ENCODE data around the gene PRKAG3.

PRKAG3 gene

DNA sequence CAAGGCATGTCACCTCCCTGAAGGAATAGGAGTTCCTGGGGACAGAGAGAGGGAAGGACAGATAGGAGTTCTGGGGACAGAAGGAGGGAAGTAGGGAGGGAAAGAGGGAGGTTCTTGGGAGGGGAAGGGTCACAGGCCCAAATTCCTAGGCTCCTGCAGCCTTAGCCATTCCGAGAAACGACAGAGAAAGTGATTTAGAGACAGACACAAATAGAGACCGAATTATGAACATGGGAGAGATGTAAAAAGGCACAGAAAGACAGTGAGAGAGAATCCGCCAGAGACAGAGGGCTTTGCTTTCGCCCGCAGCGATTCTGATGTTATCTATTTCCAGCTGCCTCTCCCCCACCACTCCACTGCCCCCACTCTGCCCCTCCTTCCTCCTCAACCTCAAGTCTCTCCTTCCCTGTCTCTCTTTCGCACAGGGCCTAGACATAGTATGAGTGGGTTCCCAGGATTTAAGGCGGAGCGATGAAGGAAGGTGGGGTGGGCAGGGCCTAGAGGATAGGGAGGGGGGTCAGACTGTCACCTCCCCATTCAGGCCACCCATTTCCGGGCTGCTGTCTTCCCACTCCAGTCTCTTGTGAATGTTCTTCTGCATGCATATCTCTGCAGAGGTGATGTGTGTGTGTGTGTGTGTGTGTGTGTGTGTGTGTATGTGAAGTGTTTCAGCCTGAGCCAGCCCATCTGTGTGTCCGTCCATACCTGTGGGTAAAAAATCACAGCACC lies 24.7 kb upstream of the PRKAG3 start:
- TF ChIP-seq RAD21 (IDR thresholded peaks at IDR 0.05; ENCODE audit: low read depth) (no peak), ZBTB7A (IDR thresholded peaks at IDR 0.05; ENCODE audit: low read depth) (no peak), TCF12 (IDR thresholded peaks at IDR 0.05; ENCODE audit: low read depth) (no peak), TEAD4 (IDR thresholded peaks at IDR 0.05) (no peak), NFIC (IDR thresholded peaks at IDR 0.05) (no peak), YY1 (IDR thresholded peaks at IDR 0.05; ENCODE audit: low read depth) (no peak), CEBPB (IDR thresholded peaks at IDR 0.05) (no peak), EP300 (IDR thresholded peaks at IDR 0.05; ENCODE audit: borderline replicate concordance) (no peak), CREB1 (IDR thresholded peaks at IDR 0.05; ENCODE audit: low read depth) (no peak), TAF1 (IDR thresholded peaks at IDR 0.05; ENCODE audit: low read depth) (no peak)

- TF ChIP-seq TEAD4 (IDR thresholded peaks at IDR 0.05) (no peak), EP300 (IDR thresholded peaks at IDR 0.05; ENCODE audit: borderline replicate concordance) (no peak), TCF12 (IDR thresholded peaks at IDR 0.05; ENCODE audit: low read depth) (no peak)
Measured at GRCh38 chr2:218855305-218856166, 23.9 kb upstream of the PRKAG3 start.

GRCh38 chr2:218854860-218855259 lies 23.3 kb upstream of the PRKAG3 start:
- TF ChIP-seq TAF1 (IDR thresholded peaks at IDR 0.05; ENCODE audit: low read depth) (no peak), TEAD4 (IDR thresholded peaks at IDR 0.05) (no peak), EGR1 (IDR thresholded peaks at IDR 0.05) (no peak), RAD21 (IDR thresholded peaks at IDR 0.05; ENCODE audit: low read depth) (no peak), FOXM1 (IDR thresholded peaks at IDR 0.05; ENCODE audit: borderline replicate concordance, low read depth) (no peak), EP300 (IDR thresholded peaks at IDR 0.05; ENCODE audit: borderline replicate concordance) (no peak)
- TF ChIP-seq, protein P1, sequence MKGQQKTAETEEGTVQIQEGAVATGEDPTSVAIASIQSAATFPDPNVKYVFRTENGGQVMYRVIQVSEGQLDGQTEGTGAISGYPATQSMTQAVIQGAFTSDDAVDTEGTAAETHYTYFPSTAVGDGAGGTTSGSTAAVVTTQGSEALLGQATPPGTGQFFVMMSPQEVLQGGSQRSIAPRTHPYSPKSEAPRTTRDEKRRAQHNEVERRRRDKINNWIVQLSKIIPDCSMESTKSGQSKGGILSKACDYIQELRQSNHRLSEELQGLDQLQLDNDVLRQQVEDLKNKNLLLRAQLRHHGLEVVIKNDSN (IDR thresholded peaks at IDR 0.05), result no peak

DNA sequence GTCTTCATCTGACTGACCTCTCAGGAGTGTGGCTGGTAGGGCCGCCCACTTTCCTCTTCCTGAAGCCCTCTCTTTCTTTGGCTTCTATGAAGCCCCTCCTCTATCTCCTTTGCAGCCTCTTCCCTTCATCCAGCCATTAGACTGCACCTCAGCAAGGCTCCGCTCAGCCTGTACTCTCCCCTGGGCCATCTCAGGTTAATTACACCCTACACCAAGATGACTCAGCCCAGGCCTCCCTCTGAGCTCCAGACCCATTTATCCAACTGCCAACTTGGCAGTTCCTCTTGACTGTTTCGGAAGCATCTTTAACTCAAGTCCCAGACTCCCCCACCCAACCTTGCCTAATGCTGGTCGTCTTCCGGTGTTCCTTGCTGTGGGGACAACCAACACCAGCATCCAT lies 22.2 kb upstream of the PRKAG3 start:
- peak; percentile 72 for TF ChIP-seq TCF12 (IDR thresholded peaks at IDR 0.05; ENCODE audit: low read depth)
- peak; percentile 65 for TF ChIP-seq EP300 (IDR thresholded peaks at IDR 0.05; ENCODE audit: borderline replicate concordance)
- 0 out of 2 replicates have a peak, but pooled peaks have one; percentile 43 for TF ChIP-seq YY1 (IDR thresholded peaks at IDR 0.05; ENCODE audit: low read depth)
- peak; percentile 43 for TF ChIP-seq TEAD4 (IDR thresholded peaks at IDR 0.05)
- TF ChIP-seq, protein P2, sequence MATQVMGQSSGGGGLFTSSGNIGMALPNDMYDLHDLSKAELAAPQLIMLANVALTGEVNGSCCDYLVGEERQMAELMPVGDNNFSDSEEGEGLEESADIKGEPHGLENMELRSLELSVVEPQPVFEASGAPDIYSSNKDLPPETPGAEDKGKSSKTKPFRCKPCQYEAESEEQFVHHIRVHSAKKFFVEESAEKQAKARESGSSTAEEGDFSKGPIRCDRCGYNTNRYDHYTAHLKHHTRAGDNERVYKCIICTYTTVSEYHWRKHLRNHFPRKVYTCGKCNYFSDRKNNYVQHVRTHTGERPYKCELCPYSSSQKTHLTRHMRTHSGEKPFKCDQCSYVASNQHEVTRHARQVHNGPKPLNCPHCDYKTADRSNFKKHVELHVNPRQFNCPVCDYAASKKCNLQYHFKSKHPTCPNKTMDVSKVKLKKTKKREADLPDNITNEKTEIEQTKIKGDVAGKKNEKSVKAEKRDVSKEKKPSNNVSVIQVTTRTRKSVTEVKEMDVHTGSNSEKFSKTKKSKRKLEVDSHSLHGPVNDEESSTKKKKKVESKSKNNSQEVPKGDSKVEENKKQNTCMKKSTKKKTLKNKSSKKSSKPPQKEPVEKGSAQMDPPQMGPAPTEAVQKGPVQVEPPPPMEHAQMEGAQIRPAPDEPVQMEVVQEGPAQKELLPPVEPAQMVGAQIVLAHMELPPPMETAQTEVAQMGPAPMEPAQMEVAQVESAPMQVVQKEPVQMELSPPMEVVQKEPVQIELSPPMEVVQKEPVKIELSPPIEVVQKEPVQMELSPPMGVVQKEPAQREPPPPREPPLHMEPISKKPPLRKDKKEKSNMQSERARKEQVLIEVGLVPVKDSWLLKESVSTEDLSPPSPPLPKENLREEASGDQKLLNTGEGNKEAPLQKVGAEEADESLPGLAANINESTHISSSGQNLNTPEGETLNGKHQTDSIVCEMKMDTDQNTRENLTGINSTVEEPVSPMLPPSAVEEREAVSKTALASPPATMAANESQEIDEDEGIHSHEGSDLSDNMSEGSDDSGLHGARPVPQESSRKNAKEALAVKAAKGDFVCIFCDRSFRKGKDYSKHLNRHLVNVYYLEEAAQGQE (IDR thresholded peaks at IDR 0.05; ENCODE audit: low read depth), result no peak
- peak; percentile 73 for TF ChIP-seq NFIC (IDR thresholded peaks at IDR 0.05)
- TF ChIP-seq MAX (IDR thresholded peaks at IDR 0.05), result no peak
- TF ChIP-seq CEBPB (IDR thresholded peaks at IDR 0.05), result peak; percentile 39; the same call in 1 of the 2 replicates

- TF ChIP-seq CREB1 (IDR thresholded peaks at IDR 0.05; ENCODE audit: low read depth), result no peak
- TF ChIP-seq, protein P1 (IDR thresholded peaks at IDR 0.05), result no peak
- TF ChIP-seq, protein P2 (IDR thresholded peaks at IDR 0.05; ENCODE audit: low read depth), result no peak
- peak; percentile 96 for TF ChIP-seq RAD21 (IDR thresholded peaks at IDR 0.05; ENCODE audit: low read depth)
Measured at GRCh38 chr2:218852911-218853667, 21.5 kb upstream of the PRKAG3 start.

GRCh38 chr2:218851286-218851685 lies 19.7 kb upstream of the PRKAG3 start:
- TF ChIP-seq FOXM1 (IDR thresholded peaks at IDR 0.05; ENCODE audit: borderline replicate concordance, low read depth), result no peak
- no peak for TF ChIP-seq CEBPB (IDR thresholded peaks at IDR 0.05)
- no peak for TF ChIP-seq CREB1 (IDR thresholded peaks at IDR 0.05; ENCODE audit: low read depth)
- no peak for TF ChIP-seq NFIC (IDR thresholded peaks at IDR 0.05)
- no peak for TF ChIP-seq EGR1 (IDR thresholded peaks at IDR 0.05)
- TF ChIP-seq, protein P2 (IDR thresholded peaks at IDR 0.05; ENCODE audit: low read depth), result no peak
- TF ChIP-seq ZBTB7A (IDR thresholded peaks at IDR 0.05; ENCODE audit: low read depth), result no peak
- no peak for TF ChIP-seq TEAD4 (IDR thresholded peaks at IDR 0.05)
- no peak for TF ChIP-seq RAD21 (IDR thresholded peaks at IDR 0.05; ENCODE audit: low read depth)
- TF ChIP-seq EP300 (IDR thresholded peaks at IDR 0.05; ENCODE audit: borderline replicate concordance), result no peak
- TF ChIP-seq MAX (IDR thresholded peaks at IDR 0.05), result no peak
- no peak for TF ChIP-seq YY1 (IDR thresholded peaks at IDR 0.05; ENCODE audit: low read depth)
- TF ChIP-seq TAF1 (IDR thresholded peaks at IDR 0.05; ENCODE audit: low read depth), result no peak
- no peak for TF ChIP-seq TCF12 (IDR thresholded peaks at IDR 0.05; ENCODE audit: low read depth)
- TF ChIP-seq, protein P1 (IDR thresholded peaks at IDR 0.05), result no peak
